RWPE2 (cell line): Measurements from ENCODE around the gene APP.

Experiments used
- ATAC-seq: fragments of 200-7000 bp; cut with Tn5 transposase; 3 replicates; pipeline ENCODE4 v1.9.1; 2021; ENCODE audit warnings: low read depth
- DNase-seq: peaks from one replicate; pipeline ENCODE4 v3.0.0-alpha.2; 2020; ENCODE audit warnings: low spot score
- H3K27ac ChIP-seq: fragments of 450-650 bp; 2 replicates; pipeline ENCODE4 v1.5.1; 2017; ENCODE audit warnings: mild to moderate bottlenecking; ENCODE audit not compliant: poor library complexity, severe bottlenecking
- H3K27me3 ChIP-seq: fragments of 250-450 bp; sonication (Bioruptor Pico); 2 replicates; pipeline ENCODE4 v1.5.1; 2021; ENCODE audit warnings: mild to moderate bottlenecking, moderate library complexity; ENCODE audit not compliant: insufficient read depth, poor library complexity, severe bottlenecking
- H3K36me3 ChIP-seq: fragments of 250-450 bp; sonication (Bioruptor Pico); 2 replicates; pipeline ENCODE4 v1.5.1; 2020; ENCODE audit warnings: low read depth, mild to moderate bottlenecking, moderate library complexity
- H3K4me1 ChIP-seq: fragments of 250-450 bp; sonication (Bioruptor Pico); 2 replicates; pipeline ENCODE4 v1.5.1; 2021; ENCODE audit warnings: mild to moderate bottlenecking, moderate library complexity; ENCODE audit not compliant: insufficient read depth, poor library complexity, severe bottlenecking
- H3K4me3 ChIP-seq: fragments of 250-450 bp; sonication (Bioruptor Pico); 2 replicates; pipeline ENCODE4 v1.5.1; 2021; ENCODE audit warnings: mild to moderate bottlenecking, moderate library complexity; ENCODE audit not compliant: severe bottlenecking
- H3K9me3 ChIP-seq: fragments of 250-450 bp; sonication (Bioruptor Pico); 2 replicates; pipeline ENCODE4 v1.5.1; 2021; ENCODE audit warnings: mild to moderate bottlenecking, moderate library complexity; ENCODE audit not compliant: severe bottlenecking
- TF ChIP-seq, protein P1 (sequence below): fragments of 450-650 bp; IDR thresholded peaks from one replicate; pipeline ENCODE4 v1.5.1; 2017; ENCODE audit warnings: mild to moderate bottlenecking, moderate library complexity; ENCODE audit not compliant: poor library complexity, severe bottlenecking

Gene APP

GRCh38 chr21:25906587-25906986, 264.0 kb downstream of the APP start:
- TF ChIP-seq, protein P1, sequence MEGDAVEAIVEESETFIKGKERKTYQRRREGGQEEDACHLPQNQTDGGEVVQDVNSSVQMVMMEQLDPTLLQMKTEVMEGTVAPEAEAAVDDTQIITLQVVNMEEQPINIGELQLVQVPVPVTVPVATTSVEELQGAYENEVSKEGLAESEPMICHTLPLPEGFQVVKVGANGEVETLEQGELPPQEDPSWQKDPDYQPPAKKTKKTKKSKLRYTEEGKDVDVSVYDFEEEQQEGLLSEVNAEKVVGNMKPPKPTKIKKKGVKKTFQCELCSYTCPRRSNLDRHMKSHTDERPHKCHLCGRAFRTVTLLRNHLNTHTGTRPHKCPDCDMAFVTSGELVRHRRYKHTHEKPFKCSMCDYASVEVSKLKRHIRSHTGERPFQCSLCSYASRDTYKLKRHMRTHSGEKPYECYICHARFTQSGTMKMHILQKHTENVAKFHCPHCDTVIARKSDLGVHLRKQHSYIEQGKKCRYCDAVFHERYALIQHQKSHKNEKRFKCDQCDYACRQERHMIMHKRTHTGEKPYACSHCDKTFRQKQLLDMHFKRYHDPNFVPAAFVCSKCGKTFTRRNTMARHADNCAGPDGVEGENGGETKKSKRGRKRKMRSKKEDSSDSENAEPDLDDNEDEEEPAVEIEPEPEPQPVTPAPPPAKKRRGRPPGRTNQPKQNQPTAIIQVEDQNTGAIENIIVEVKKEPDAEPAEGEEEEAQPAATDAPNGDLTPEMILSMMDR, result no peak

DNA sequence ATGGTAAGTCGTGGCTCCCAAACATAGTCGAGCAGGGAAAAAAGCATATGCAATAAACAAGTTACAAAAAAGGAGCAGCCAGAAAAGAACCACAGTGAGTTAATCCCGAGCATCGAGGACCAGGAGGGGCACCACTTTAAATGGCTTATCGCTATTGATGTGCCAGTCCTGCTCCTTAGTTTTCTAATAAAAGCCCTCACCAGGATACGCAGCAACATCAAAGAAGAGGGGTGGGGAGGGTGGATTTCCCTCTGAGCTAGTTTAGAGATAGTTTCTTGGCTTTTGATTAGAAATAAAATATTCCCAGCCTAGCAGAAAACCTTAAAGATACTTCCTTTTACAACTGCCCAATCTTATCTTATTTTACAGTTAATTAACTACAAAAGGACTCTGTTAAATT, 265.4 kb downstream of the APP start:
- ATAC-seq (no peak), DNase-seq (no peak)
- no peaks in the 10 kb centered on the region for H3K4me1 ChIP-seq
- H3K27me3 ChIP-seq, result no peaks in the 10 kb centered on the region
- no peak overlapping the region for H3K27ac ChIP-seq
- TF ChIP-seq, protein P1, result no peak
- no peaks in the 10 kb centered on the region for H3K9me3 ChIP-seq
- peaks cover 52% of the 10 kb centered on the region for H3K36me3 ChIP-seq
- no peak overlapping the region for H3K4me3 ChIP-seq

More at GRCh38 chr21:25906587-25906986, 264.0 kb downstream of the APP start:
- no peak overlapping the region for H3K4me3 ChIP-seq
- no peaks in the 10 kb centered on the region for H3K27me3 ChIP-seq
- no peaks in the 10 kb centered on the region for H3K9me3 ChIP-seq
- peaks cover 63% of the 10 kb centered on the region for H3K36me3 ChIP-seq
- H3K27ac ChIP-seq, result no peak overlapping the region
- no peak for DNase-seq
- H3K4me1 ChIP-seq, result no peaks in the 10 kb centered on the region
- ATAC-seq, result no peak

- H3K36me3 ChIP-seq, result peaks cover 52% of the 10 kb centered on the region
- no peak overlapping the region for H3K4me3 ChIP-seq
- TF ChIP-seq, protein P1, result no peak
- H3K4me1 ChIP-seq, result no peaks in the 10 kb centered on the region
- DNase-seq (no peak), ATAC-seq (no peak)
- H3K27ac ChIP-seq, result no peak overlapping the region
- H3K27me3 ChIP-seq, result no peaks in the 10 kb centered on the region
- H3K9me3 ChIP-seq, result no peaks in the 10 kb centered on the region
These were observed 266.4 kb downstream of the APP start for GRCh38 chr21:25904044-25904695.

GRCh38 chr21:25903607-25904006, 267.0 kb downstream of the APP start:
- ATAC-seq, result no peak
- no peak overlapping the region for H3K27ac ChIP-seq
- no peaks in the 10 kb centered on the region for H3K27me3 ChIP-seq
- peaks cover 3% of the 10 kb centered on the region for H3K4me1 ChIP-seq
- no peak for DNase-seq
- no peaks in the 10 kb centered on the region for H3K9me3 ChIP-seq
- H3K4me3 ChIP-seq, result no peak overlapping the region
- peaks cover 52% of the 10 kb centered on the region for H3K36me3 ChIP-seq
- TF ChIP-seq, protein P1, result no peak

GRCh38 chr21:25901330-25901979, 269.1 kb downstream of the APP start:
- DNase-seq (no peak), ATAC-seq (no peak)
- TF ChIP-seq, protein P1, result no peak
- Histone ChIP-seq H3K4me1 (peaks cover 3% of the 10 kb centered on the region), H3K9me3 (no peaks in the 10 kb centered on the region), H3K27ac (no peak overlapping the region), H3K36me3 (peaks cover 53% of the 10 kb centered on the region), H3K27me3 (no peaks in the 10 kb centered on the region), H3K4me3 (no peak overlapping the region)
